H9 (cell line): ENCODE measurements around the gene CWC27. TPM values are rescaled to one million over a fixed set of nuclear protein-coding genes. Genes with fewer than 3 reads are reported as not detected.

Experiments
- DNase-seq: peaks from one replicate; pipeline ENCODE4 v3.0.0-alpha.2; 2017
- H2AFZ ChIP-seq: one replicate; pipeline ENCODE4 v1.6.1; 2013; ENCODE audit warnings: mild to moderate bottlenecking, low read length, control low read depth, moderate library complexity
- H2AK5ac ChIP-seq: 2 replicates; pipeline ENCODE4 v1.6.1; 2013; ENCODE audit warnings: low read length, control low read depth, mixed read lengths; ENCODE audit not compliant: insufficient read length
- H2BK120ac ChIP-seq: one replicate; pipeline ENCODE4 v1.6.1; 2013; ENCODE audit warnings: low read depth, mild to moderate bottlenecking, low read length, control low read depth, inconsistent platforms; ENCODE audit not compliant: poor library complexity, severe bottlenecking
- H2BK12ac ChIP-seq: 2 replicates; pipeline ENCODE4 v1.6.1; 2013; ENCODE audit warnings: low read length, control low read depth, mixed read lengths, low read depth; ENCODE audit not compliant: insufficient read length
- H2BK15ac ChIP-seq: 2 replicates; pipeline ENCODE4 v1.6.1; 2013; ENCODE audit warnings: low read depth, low read length, control low read depth
- H2BK20ac ChIP-seq: one replicate; pipeline ENCODE4 v1.6.1; 2013; ENCODE audit warnings: low read depth, mild to moderate bottlenecking, low read length, control low read depth, inconsistent platforms; ENCODE audit not compliant: poor library complexity, severe bottlenecking
- H2BK5ac ChIP-seq: 2 replicates; pipeline ENCODE4 v1.6.1; 2013; ENCODE audit warnings: low read length, control low read depth, mixed read lengths; ENCODE audit not compliant: insufficient read length
- H3K14ac ChIP-seq: 2 replicates; pipeline ENCODE4 v1.6.1; 2013; ENCODE audit warnings: low read length, control low read depth; ENCODE audit not compliant: insufficient read depth
- H3K18ac ChIP-seq: 2 replicates; pipeline ENCODE4 v1.6.1; 2013; ENCODE audit warnings: low read depth, mild to moderate bottlenecking, mixed read lengths, low read length, control low read depth; ENCODE audit not compliant: insufficient read length
- H3K23ac ChIP-seq: 2 replicates; pipeline ENCODE4 v1.6.1; 2013; ENCODE audit warnings: low read length, control low read depth, mixed read lengths, low read depth; ENCODE audit not compliant: insufficient read length
- H3K23me2 ChIP-seq: 2 replicates; pipeline ENCODE4 v1.6.1; 2013; ENCODE audit warnings: low read depth, mild to moderate bottlenecking, mixed read lengths, low read length, control low read depth; ENCODE audit not compliant: insufficient read length, poor library complexity, severe bottlenecking
- H3K27ac ChIP-seq: 2 replicates; pipeline ENCODE4 v1.5.1; 2013; ENCODE audit warnings: low read length, control low read depth, mixed read lengths, low read depth; ENCODE audit not compliant: insufficient read length
- H3K27me3 ChIP-seq: 2 replicates; pipeline ENCODE4 v1.6.1; 2013; ENCODE audit warnings: low read length, control low read depth, inconsistent platforms; ENCODE audit not compliant: insufficient read depth
- H3K4ac ChIP-seq: 2 replicates; pipeline ENCODE4 v1.6.1; 2013; ENCODE audit warnings: low read depth, mild to moderate bottlenecking, control low read depth, inconsistent platforms, low read length, moderate library complexity
- H3K4me1 ChIP-seq: 2 replicates; pipeline ENCODE4 v1.6.1; 2013; ENCODE audit warnings: low read length, control low read depth, inconsistent platforms; ENCODE audit not compliant: insufficient read depth
- H3K4me2 ChIP-seq: 2 replicates; pipeline ENCODE4 v1.6.1; 2013; ENCODE audit warnings: low read length, control low read depth, mixed read lengths; ENCODE audit not compliant: insufficient read length, insufficient read depth
- H3K56ac ChIP-seq: 2 replicates; pipeline ENCODE4 v1.6.1; 2013; ENCODE audit warnings: low read depth, mild to moderate bottlenecking, mixed read lengths, low read length, control low read depth; ENCODE audit not compliant: insufficient read length
- H3K79me1 ChIP-seq: 2 replicates; pipeline ENCODE4 v1.6.1; 2013; ENCODE audit warnings: low read depth, mild to moderate bottlenecking, moderate library complexity, low read length, control low read depth, inconsistent platforms; ENCODE audit not compliant: insufficient read depth, poor library complexity, severe bottlenecking
- H3K79me2 ChIP-seq: 2 replicates; pipeline ENCODE4 v1.6.1; 2013; ENCODE audit warnings: low read length, control low read depth, inconsistent platforms; ENCODE audit not compliant: insufficient read depth
- H3K9ac ChIP-seq: 2 replicates; pipeline ENCODE4 v1.6.1; 2013; ENCODE audit warnings: low read length, control low read depth, mixed read lengths; ENCODE audit not compliant: insufficient read length; ENCODE audit errors: extremely low read depth
- H3K9me3 ChIP-seq: one replicate; pipeline ENCODE4 v1.6.1; 2013; ENCODE audit warnings: low read depth, low read length, inconsistent platforms; ENCODE audit not compliant: control insufficient read depth
- H3T11ph ChIP-seq: one replicate; pipeline ENCODE4 v1.6.1; 2013; ENCODE audit warnings: mild to moderate bottlenecking, low read length, control low read depth, inconsistent platforms
- H4K20me1 ChIP-seq: one replicate; pipeline ENCODE4 v1.6.1; 2013; ENCODE audit not compliant: control insufficient read depth, insufficient read length, insufficient read depth
- H4K5ac ChIP-seq: 2 replicates; pipeline ENCODE4 v1.6.1; 2013; ENCODE audit warnings: low read depth, mild to moderate bottlenecking, mixed read lengths, low read length, control low read depth; ENCODE audit not compliant: insufficient read length
- H4K8ac ChIP-seq: replicated peaks from 2 replicates; pipeline ENCODE4 v1.6.1; 2013; ENCODE audit warnings: low read length, control low read depth, mixed read lengths, low read depth; ENCODE audit not compliant: insufficient read length
- H4K91ac ChIP-seq: 2 replicates; pipeline ENCODE4 v1.6.1; 2013; ENCODE audit warnings: low read depth, mild to moderate bottlenecking, moderate library complexity, mixed read lengths, low read length, control low read depth; ENCODE audit not compliant: insufficient read length
- H3K27ac Mint-ChIP-seq, 3 experiments: 2 replicates in 2 of 3; 3 replicates in 1 of 3; pipeline ENCODE4 v1.8.0; 2020 to 2021; ENCODE audit warnings: mixed read lengths in 3 of 3, mild to moderate bottlenecking in 1 of 3, moderate library complexity in 1 of 3
- H3K27me3 Mint-ChIP-seq: 2 replicates; pipeline ENCODE4 v1.8.0; 2021; ENCODE audit warnings: low read depth, mild to moderate bottlenecking, moderate library complexity, mixed read lengths
- H3K36me3 Mint-ChIP-seq, 3 experiments: 2 replicates in 2 of 3; 3 replicates in 1 of 3; pipeline ENCODE4 v1.8.0; 2020 to 2021; ENCODE audit warnings: low read depth in 3 of 3, mixed read lengths in 3 of 3; ENCODE audit not compliant: insufficient read depth in 1 of 3
- H3K4me1 Mint-ChIP-seq, 2 experiments: 2 replicates each; pipeline ENCODE4 v1.8.0; 2020; ENCODE audit warnings: mixed read lengths in 2 of 2
- H3K4me3 Mint-ChIP-seq, 2 experiments: 2 replicates in 1 of 2; 3 replicates in 1 of 2; pipeline ENCODE4 v1.8.0; 2020 to 2021; ENCODE audit warnings: mild to moderate bottlenecking in 2 of 2, mixed read lengths in 2 of 2, moderate library complexity in 1 of 2
- H3K9me3 Mint-ChIP-seq, 2 experiments: 2 replicates in 1 of 2; 3 replicates in 1 of 2; pipeline ENCODE4 v1.8.0; 2020; ENCODE audit warnings: mild to moderate bottlenecking in 2 of 2, mixed read lengths in 2 of 2, moderate library complexity in 1 of 2
- WGBS: extraction: QIAGEN DNeasy Blood & Tissue Kit; methylation state at CpG from one replicate; pipeline ENCODE4 v1.1.7; 2013; ENCODE audit warnings: missing lambda C conversion rate, low lambda C conversion rate, mixed read lengths; ENCODE audit not compliant: insufficient read length; ENCODE audit errors: extremely low coverage; 5-methylcytosine and 5-hydroxymethylcytosine counted together
- total RNA-seq: library from RNA; stranded (reverse); gene quantifications from 2 replicates; pipeline ENCODE4 v1.2.1, GENCODE V29; 2021
- TF ChIP-seq, protein P1 (sequence below): fragments of 200-600 bp; sonication (generic); conservative IDR thresholded peaks from 3 replicates; pipeline ENCODE4 v1.8.0; 2021; ENCODE audit warnings: antibody characterized with exemption, mild to moderate bottlenecking

CWC27 gene
- total RNA-seq, 1 experiment from 2014 or later, result 41.9 TPM

DNA sequence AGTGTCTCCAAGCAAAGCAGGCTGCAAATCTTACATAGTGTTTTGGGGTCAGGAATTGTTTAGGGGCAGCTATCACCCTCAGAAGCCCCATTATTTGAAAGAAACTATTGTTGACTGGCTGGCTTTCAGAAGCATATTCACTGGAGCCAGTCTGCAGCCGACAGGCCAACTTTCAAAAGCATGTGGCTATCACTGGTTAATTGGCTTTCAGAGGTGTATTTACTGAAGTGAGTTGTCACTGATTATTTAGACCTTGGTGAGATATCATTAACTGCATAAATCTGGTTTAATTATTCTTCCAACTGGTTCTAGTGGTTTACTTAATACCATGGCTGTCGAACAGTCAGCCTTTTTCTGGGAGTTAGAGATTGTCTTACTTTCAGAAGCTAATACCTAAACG is 247.0 kb downstream of the CWC27 start:
- no CpG with 5 or more reads among the region's 3 CpGs for WGBS
- Mint-ChIP-seq H3K9me3 (no peaks in the 10 kb centered on the region), H3K4me3 (no peak overlapping the region), H3K36me3 (no peaks in the 10 kb centered on the region; a peak in 1 of 7 replicates), H3K27me3 (no peaks in the 10 kb centered on the region), H3K27ac (no peak overlapping the region), H3K4me1 (no peaks in the 10 kb centered on the region)
- no peak overlapping the region for H2AK5ac ChIP-seq
- no peaks in the 10 kb centered on the region for H3K9me3 ChIP-seq
- H3T11ph ChIP-seq, result no peak overlapping the region
- H2BK15ac ChIP-seq, result no peak overlapping the region
- TF ChIP-seq, protein P1, sequence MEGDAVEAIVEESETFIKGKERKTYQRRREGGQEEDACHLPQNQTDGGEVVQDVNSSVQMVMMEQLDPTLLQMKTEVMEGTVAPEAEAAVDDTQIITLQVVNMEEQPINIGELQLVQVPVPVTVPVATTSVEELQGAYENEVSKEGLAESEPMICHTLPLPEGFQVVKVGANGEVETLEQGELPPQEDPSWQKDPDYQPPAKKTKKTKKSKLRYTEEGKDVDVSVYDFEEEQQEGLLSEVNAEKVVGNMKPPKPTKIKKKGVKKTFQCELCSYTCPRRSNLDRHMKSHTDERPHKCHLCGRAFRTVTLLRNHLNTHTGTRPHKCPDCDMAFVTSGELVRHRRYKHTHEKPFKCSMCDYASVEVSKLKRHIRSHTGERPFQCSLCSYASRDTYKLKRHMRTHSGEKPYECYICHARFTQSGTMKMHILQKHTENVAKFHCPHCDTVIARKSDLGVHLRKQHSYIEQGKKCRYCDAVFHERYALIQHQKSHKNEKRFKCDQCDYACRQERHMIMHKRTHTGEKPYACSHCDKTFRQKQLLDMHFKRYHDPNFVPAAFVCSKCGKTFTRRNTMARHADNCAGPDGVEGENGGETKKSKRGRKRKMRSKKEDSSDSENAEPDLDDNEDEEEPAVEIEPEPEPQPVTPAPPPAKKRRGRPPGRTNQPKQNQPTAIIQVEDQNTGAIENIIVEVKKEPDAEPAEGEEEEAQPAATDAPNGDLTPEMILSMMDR, result no peak
- H3K18ac ChIP-seq, result no peak overlapping the region
- H4K20me1 ChIP-seq, result no peaks in the 10 kb centered on the region
- no peaks in the 10 kb centered on the region for H3K27me3 ChIP-seq
- H2BK5ac ChIP-seq, result no peak overlapping the region
- no peak overlapping the region for H2AFZ ChIP-seq
- no peak overlapping the region for H3K9ac ChIP-seq
- no peak overlapping the region for H4K91ac ChIP-seq
- H3K27ac ChIP-seq, result no peak overlapping the region
- no peak overlapping the region for H3K23ac ChIP-seq
- H3K79me2 ChIP-seq, result no peaks in the 10 kb centered on the region
- DNase-seq, result no peak
- H3K4me1 ChIP-seq, result no peaks in the 10 kb centered on the region
- no peaks in the 10 kb centered on the region for H3K79me1 ChIP-seq
- no peak overlapping the region for H4K5ac ChIP-seq
- H4K8ac ChIP-seq, result no peak overlapping the region
- no peak overlapping the region for H2BK20ac ChIP-seq
- no peak overlapping the region for H2BK120ac ChIP-seq
- no peak overlapping the region for H3K14ac ChIP-seq
- H3K4me2 ChIP-seq, result no peak overlapping the region
- no peaks in the 10 kb centered on the region for H3K23me2 ChIP-seq
- no peak overlapping the region for H3K56ac ChIP-seq
- no peak overlapping the region for H3K4ac ChIP-seq
- H2BK12ac ChIP-seq, result no peak overlapping the region
